ENCODE measurements around the gene DEFB129. TPM values are rescaled to one million over a fixed set of nuclear protein-coding genes. Genes with fewer than 3 reads are reported as not detected.

DEFB129 gene
- total RNA-seq, 2 donors from 2014 or later, result not detected

Other genes starting within 250 kb of the DEFB129 start
- not detected for gene DEFB125, start 139.6 kb upstream of the DEFB129 start, total RNA-seq
- gene DEFB126, start 84.7 kb upstream of the DEFB129 start, total RNA-seq, result not detected
- gene DEFB127, start 69.8 kb upstream of the DEFB129 start, total RNA-seq, result not detected
- not detected for gene DEFB128, start 37.5 kb upstream of the DEFB129 start, total RNA-seq
- gene DEFB132, start 30.5 kb downstream of the DEFB129 start, total RNA-seq, result not detected
- gene C20orf96, start 63.5 kb downstream of the DEFB129 start, total RNA-seq, result 1 to 10 TPM; 5.2 to 6.0 TPM
- 10 to 100 TPM; 16.0 to 16.6 TPM for gene ZCCHC3, start 70.3 kb downstream of the DEFB129 start, total RNA-seq
- gene SOX12, start 98.3 kb downstream of the DEFB129 start, total RNA-seq, result 1 to 10 TPM; 4.0 to 6.5 TPM
- gene NRSN2, start 119.9 kb downstream of the DEFB129 start, total RNA-seq, result 1 to 10 TPM; 4.3 to 5.2 TPM
- 10 to 100 TPM; 13.4 to 20.0 TPM for gene TRIB3, start 153.5 kb downstream of the DEFB129 start, total RNA-seq
- gene RBCK1, start 181.0 kb downstream of the DEFB129 start, total RNA-seq, result 10 to 100 TPM; 81.9 to 84.0 TPM
- 10 to 100 TPM; 20.5 to 21.9 TPM for gene TBC1D20, start 235.3 kb downstream of the DEFB129 start, total RNA-seq